ENCODE measurements around the gene GJB3.

GRCh38 chr1:34803770-34804169 is 22.8 kb downstream of the GJB3 start:
- TF ChIP-seq POLR2A (IDR thresholded peaks at IDR 0.05; ENCODE audit: extremely low read depth, insufficient read length) = no peak
- no peak for TF ChIP-seq CTCF (IDR thresholded peaks at IDR 0.05; ENCODE audit: low read depth, low read length)

Measured in NB4 (cell line).